Measurements from ENCODE around the gene COX18.

- TF ChIP-seq, protein P1, sequence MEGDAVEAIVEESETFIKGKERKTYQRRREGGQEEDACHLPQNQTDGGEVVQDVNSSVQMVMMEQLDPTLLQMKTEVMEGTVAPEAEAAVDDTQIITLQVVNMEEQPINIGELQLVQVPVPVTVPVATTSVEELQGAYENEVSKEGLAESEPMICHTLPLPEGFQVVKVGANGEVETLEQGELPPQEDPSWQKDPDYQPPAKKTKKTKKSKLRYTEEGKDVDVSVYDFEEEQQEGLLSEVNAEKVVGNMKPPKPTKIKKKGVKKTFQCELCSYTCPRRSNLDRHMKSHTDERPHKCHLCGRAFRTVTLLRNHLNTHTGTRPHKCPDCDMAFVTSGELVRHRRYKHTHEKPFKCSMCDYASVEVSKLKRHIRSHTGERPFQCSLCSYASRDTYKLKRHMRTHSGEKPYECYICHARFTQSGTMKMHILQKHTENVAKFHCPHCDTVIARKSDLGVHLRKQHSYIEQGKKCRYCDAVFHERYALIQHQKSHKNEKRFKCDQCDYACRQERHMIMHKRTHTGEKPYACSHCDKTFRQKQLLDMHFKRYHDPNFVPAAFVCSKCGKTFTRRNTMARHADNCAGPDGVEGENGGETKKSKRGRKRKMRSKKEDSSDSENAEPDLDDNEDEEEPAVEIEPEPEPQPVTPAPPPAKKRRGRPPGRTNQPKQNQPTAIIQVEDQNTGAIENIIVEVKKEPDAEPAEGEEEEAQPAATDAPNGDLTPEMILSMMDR (IDR thresholded peaks at IDR 0.05): no peak
- TF ChIP-seq POLR2A (IDR thresholded peaks at IDR 0.05): no peak
- TF ChIP-seq POLR2AphosphoS5 (IDR thresholded peaks at IDR 0.05): no peak
- TF ChIP-seq EP300 (IDR thresholded peaks at IDR 0.05; ENCODE audit: low read depth): no peak
Measured at GRCh38 chr4:73066928-73067327, 2.6 kb downstream of the COX18 start.

All from transverse colon (tissue), 4 donors.